GM21576 (cell line): ENCODE measurements around the gene RHBDF2.

Experiments used
- ATAC-seq: cut with Tn5 transposase; IDR thresholded peaks from one replicate; pipeline ENCODE4 v1.9.1; 2021; ENCODE audit warnings: mild to moderate bottlenecking, moderate library complexity; ENCODE audit not compliant: unreplicated experiment

The RHBDF2 gene

GRCh38 chr17:76501018-76501826 lies at the start of gene RHBDF2:
Gene RHBDF2 (minus strand): TSS chr17:76501423. CDS start chr17:76481524, 19,899 bp downstream.
- peak; percentile 62 for ATAC-seq

GRCh38 chr17:76549539-76549938 lies 48.3 kb upstream of the RHBDF2 start:
- no peak for ATAC-seq

- ATAC-seq: no peak
Observed at GRCh38 chr17:76549215-76549518, 47.9 kb upstream of the RHBDF2 start.

GRCh38 chr17:76548378-76549214 lies 47.4 kb upstream of the RHBDF2 start:
- ATAC-seq: no peak

GRCh38 chr17:76547642-76548202 lies 46.5 kb upstream of the RHBDF2 start:
- no peak for ATAC-seq

GRCh38 chr17:76547183-76547641 lies 46.0 kb upstream of the RHBDF2 start:
- ATAC-seq: no peak

GRCh38 chr17:76546556-76547182 lies 45.4 kb upstream of the RHBDF2 start:
- ATAC-seq: no peak

- no peak for ATAC-seq
Observed at GRCh38 chr17:76545918-76546555, 44.8 kb upstream of the RHBDF2 start.

GRCh38 chr17:76544546-76545365 lies 43.5 kb upstream of the RHBDF2 start:
- ATAC-seq: no peak

- ATAC-seq: no peak
Observed at GRCh38 chr17:76543826-76544545, 42.8 kb upstream of the RHBDF2 start.

- no peak for ATAC-seq
Observed at GRCh38 chr17:76543482-76543825, 42.2 kb upstream of the RHBDF2 start.

- ATAC-seq: no peak
Observed at GRCh38 chr17:76542984-76543383, 41.8 kb upstream of the RHBDF2 start.

- no peak for ATAC-seq
Observed at GRCh38 chr17:76542566-76542971, 41.3 kb upstream of the RHBDF2 start.

- no peak for ATAC-seq
Observed at GRCh38 chr17:76541739-76542454, 40.7 kb upstream of the RHBDF2 start.

GRCh38 chr17:76540381-76541300 lies 39.4 kb upstream of the RHBDF2 start:
- no peak for ATAC-seq

- ATAC-seq: no peak
Observed at GRCh38 chr17:76539631-76540271, 38.5 kb upstream of the RHBDF2 start, which contains the start of gene PRCD. Gene PRCD (plus strand): TSS chr17:76540044. CDS start chr17:76540142, 98 bp downstream.

GRCh38 chr17:76538941-76539570 lies 37.8 kb upstream of the RHBDF2 start:
- ATAC-seq: no peak
